ENCODE data around the gene ARSJ. TPM values are rescaled to one million over a fixed set of nuclear protein-coding genes. Genes with fewer than 3 reads are reported as not detected.
A peak's percentile ranks its signal among the peaks of the same experiment; 100 is the strongest.

The ARSJ gene
- total RNA-seq, 6 experiments from 2014 or later, result 33.4 to 40.6 (median 36.1) TPM

DNA sequence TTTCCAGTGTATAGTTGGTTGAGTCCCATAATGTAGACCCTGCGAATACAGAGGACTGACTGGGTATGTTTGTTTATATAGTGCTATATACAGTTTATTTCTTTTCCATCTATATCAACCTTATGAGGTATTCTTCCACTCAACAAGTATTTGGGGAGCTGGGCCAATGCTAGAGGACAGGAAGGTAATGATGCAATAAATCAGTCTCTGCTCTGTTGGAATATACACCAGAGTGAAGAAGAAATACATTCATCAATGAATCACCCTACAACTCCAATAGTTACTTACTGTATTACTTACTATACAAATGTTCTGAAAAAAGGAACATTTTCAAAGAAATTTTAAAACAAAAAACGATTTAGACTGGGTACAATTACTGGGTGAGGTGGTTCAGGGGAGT lies 2.1 kb upstream of the ARSJ start:
- H3K4me1 Mint-ChIP-seq (ENCODE audit: low read depth), result peaks cover 27% of the 10 kb centered on the region
- no peak for DNase-seq
- peaks cover 2% of the 10 kb centered on the region; the same call in 1 of the 2 replicates for H3K27me3 Mint-ChIP-seq (ENCODE audit: insufficient read depth)
- H3K27ac Mint-ChIP-seq, result no peak overlapping the region
- peaks cover 7% of the 10 kb centered on the region; the same call in 1 of the 2 replicates for H3K9me3 Mint-ChIP-seq
- no peak overlapping the region; the same call in 1 of the 2 replicates for H3K4me3 Mint-ChIP-seq
- peaks cover 21% of the 10 kb centered on the region for H3K36me3 Mint-ChIP-seq (ENCODE audit: low read depth)
- TF ChIP-seq, protein P1, sequence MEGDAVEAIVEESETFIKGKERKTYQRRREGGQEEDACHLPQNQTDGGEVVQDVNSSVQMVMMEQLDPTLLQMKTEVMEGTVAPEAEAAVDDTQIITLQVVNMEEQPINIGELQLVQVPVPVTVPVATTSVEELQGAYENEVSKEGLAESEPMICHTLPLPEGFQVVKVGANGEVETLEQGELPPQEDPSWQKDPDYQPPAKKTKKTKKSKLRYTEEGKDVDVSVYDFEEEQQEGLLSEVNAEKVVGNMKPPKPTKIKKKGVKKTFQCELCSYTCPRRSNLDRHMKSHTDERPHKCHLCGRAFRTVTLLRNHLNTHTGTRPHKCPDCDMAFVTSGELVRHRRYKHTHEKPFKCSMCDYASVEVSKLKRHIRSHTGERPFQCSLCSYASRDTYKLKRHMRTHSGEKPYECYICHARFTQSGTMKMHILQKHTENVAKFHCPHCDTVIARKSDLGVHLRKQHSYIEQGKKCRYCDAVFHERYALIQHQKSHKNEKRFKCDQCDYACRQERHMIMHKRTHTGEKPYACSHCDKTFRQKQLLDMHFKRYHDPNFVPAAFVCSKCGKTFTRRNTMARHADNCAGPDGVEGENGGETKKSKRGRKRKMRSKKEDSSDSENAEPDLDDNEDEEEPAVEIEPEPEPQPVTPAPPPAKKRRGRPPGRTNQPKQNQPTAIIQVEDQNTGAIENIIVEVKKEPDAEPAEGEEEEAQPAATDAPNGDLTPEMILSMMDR (IDR thresholded peaks at IDR 0.05), result no peak

DNA sequence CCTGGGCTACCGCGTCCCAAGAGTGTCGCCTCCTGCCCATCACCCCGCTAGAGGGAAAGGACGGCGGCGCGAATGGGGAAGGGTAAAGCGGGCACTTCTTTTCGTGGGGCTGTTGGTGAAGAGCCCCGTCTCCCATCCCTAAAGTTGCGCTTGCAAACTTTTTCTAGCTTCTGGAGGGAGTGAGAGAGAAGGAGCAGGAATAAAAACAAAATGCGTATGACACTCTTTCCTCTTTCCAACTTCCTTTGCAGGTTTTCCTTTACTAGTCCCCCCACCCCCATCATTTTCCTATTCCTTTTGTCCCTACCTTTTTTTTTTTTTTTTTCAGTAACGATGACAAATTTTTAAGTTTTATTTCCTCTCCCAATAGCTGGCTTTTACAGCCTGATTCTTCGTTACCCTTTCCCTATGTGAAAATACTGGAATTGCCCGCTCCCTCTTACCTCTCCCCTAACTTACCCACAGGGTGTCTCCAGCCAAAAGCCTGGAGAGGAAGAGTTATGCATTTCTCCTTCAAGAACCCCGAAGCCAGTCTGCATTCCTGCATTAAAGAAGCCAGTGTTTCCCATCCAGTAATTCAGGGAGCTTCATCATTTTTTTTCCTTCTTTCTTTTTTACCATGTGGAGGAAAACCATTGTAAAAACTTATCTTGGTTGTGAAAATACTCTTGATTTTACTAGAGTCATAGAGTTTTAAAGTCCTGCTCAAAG lies 613 bp upstream of the ARSJ start:
- peaks cover 7% of the 10 kb centered on the region; the same call in 1 of the 2 replicates for H3K9me3 Mint-ChIP-seq
- H3K4me3 Mint-ChIP-seq, result peak overlapping the region; percentile 92
- DNase-seq, result no peak
- H3K36me3 Mint-ChIP-seq (ENCODE audit: low read depth), result peaks cover 32% of the 10 kb centered on the region
- peak overlapping the region; percentile 94 for H3K27ac Mint-ChIP-seq
- peaks cover 2% of the 10 kb centered on the region; the same call in 1 of the 2 replicates for H3K27me3 Mint-ChIP-seq (ENCODE audit: insufficient read depth)
- peaks cover 39% of the 10 kb centered on the region for H3K4me1 Mint-ChIP-seq (ENCODE audit: low read depth)
- TF ChIP-seq, protein P1 (IDR thresholded peaks at IDR 0.05), result no peak

- Mint-ChIP-seq H3K36me3 (ENCODE audit: low read depth) (peaks cover 37% of the 10 kb centered on the region), H3K27me3 (ENCODE audit: insufficient read depth) (peaks cover 2% of the 10 kb centered on the region; the same call in 1 of the 2 replicates)
- no peak for DNase-seq
Measured at GRCh38 chr4:113978561-113979147, 793 bp downstream of the ARSJ start.

DNA sequence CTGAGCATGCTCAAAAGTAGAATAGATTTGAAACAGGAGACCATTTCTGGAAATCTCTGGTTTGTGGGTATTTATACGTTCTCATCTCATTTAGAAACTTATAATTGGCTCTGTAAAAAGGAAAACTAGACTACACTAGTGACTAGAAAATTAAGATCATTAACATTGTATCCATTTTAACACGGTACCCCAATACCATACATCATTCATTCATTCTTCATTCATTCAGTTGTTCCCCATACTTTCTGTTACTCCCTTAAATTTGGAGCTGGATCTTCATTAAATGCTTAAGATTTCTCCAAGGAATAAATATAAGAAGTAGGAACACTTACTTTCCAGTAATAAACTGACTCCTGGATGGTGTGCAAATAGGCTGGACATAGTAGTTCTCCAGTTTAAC lies 1.3 kb downstream of the ARSJ start:
- TF ChIP-seq, protein P1 (IDR thresholded peaks at IDR 0.05), result no peak
- Mint-ChIP-seq H3K4me3 (peak overlapping the region; percentile 92), H3K27ac (peak overlapping the region; percentile 94), H3K27me3 (ENCODE audit: insufficient read depth) (peaks cover 2% of the 10 kb centered on the region; the same call in 1 of the 2 replicates), H3K4me1 (ENCODE audit: low read depth) (peaks cover 58% of the 10 kb centered on the region), H3K9me3 (peaks cover 15% of the 10 kb centered on the region; the same call in 1 of the 2 replicates), H3K36me3 (ENCODE audit: low read depth) (peaks cover 43% of the 10 kb centered on the region)
- no peak for DNase-seq

More at GRCh38 chr4:113978561-113979147, 793 bp downstream of the ARSJ start:
- Mint-ChIP-seq H3K4me1 (ENCODE audit: low read depth) (peaks cover 52% of the 10 kb centered on the region), H3K4me3 (peak overlapping the region; percentile 92), H3K9me3 (peaks cover 14% of the 10 kb centered on the region; the same call in 1 of the 2 replicates), H3K27ac (peak overlapping the region; percentile 94)
- TF ChIP-seq, protein P1 (IDR thresholded peaks at IDR 0.05), result no peak

- H3K27ac Mint-ChIP-seq, result peak overlapping the region; percentile 94
- peaks cover 49% of the 10 kb centered on the region for H3K36me3 Mint-ChIP-seq (ENCODE audit: low read depth)
- H3K9me3 Mint-ChIP-seq, result peaks cover 15% of the 10 kb centered on the region; the same call in 1 of the 2 replicates
- peak overlapping the region; percentile 92 for H3K4me3 Mint-ChIP-seq
- peaks cover 2% of the 10 kb centered on the region; the same call in 1 of the 2 replicates for H3K27me3 Mint-ChIP-seq (ENCODE audit: insufficient read depth)
- H3K4me1 Mint-ChIP-seq (ENCODE audit: low read depth), result peaks cover 58% of the 10 kb centered on the region
- peak; percentile 10 for DNase-seq
- TF ChIP-seq, protein P1 (IDR thresholded peaks at IDR 0.05), result no peak
Measured at GRCh38 chr4:113977526-113977855, 2.0 kb downstream of the ARSJ start.

Data from HFFc6 (cell line).